KOPT-K1 (cell line): Measurements from ENCODE around the gene RNF144B.

Source experiments
- H3K27ac ChIP-seq: fragments of 200-600 bp; sonication (generic); 2 replicates; pipeline ENCODE4 v1.5.1; 2016; ENCODE audit warnings: antibody characterized with exemption, mild to moderate bottlenecking, low read depth, low read length; ENCODE audit not compliant: poor library complexity, severe bottlenecking
- H3K36me3 ChIP-seq: fragments of 200-600 bp; sonication (generic); 2 replicates; pipeline ENCODE4 v1.5.1; 2017; ENCODE audit warnings: antibody characterized with exemption, mild to moderate bottlenecking, low read length, moderate library complexity; ENCODE audit not compliant: insufficient read depth
- H3K9me3 ChIP-seq: fragments of 200-600 bp; sonication (generic); 2 replicates; pipeline ENCODE4 v1.5.1; 2017; ENCODE audit warnings: antibody characterized with exemption, low read length, mild to moderate bottlenecking; ENCODE audit not compliant: insufficient read depth, poor library complexity, severe bottlenecking

The RNF144B gene

GRCh38 chr6:18507561-18507960, 120.4 kb downstream of the RNF144B start:
- Histone ChIP-seq H3K9me3 (no peaks in the 10 kb centered on the region), H3K27ac (no peak overlapping the region), H3K36me3 (no peaks in the 10 kb centered on the region)

- no peak overlapping the region for H3K27ac ChIP-seq
- no peaks in the 10 kb centered on the region for H3K9me3 ChIP-seq
- no peaks in the 10 kb centered on the region for H3K36me3 ChIP-seq
Measured at GRCh38 chr6:18509871-18510643, 122.9 kb downstream of the RNF144B start.

DNA sequence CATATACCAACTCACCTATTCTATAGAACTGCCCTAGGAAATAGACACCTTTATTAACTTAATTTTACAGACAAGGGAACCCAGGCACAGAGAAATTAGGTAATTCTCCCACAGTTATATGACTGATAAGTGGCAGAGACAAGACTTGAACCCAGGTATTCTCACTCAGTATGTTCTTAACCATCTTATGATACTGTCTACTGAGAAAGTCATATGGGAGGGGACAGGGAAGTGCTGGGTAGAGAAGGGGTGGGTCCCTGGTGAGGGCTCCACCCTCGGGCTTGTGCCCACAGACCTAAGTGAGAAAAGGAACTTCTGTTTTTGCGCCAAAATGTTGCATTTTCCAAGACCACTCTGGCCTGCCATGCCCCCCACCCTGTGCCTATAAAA, 123.5 kb downstream of the RNF144B start:
- Histone ChIP-seq H3K36me3 (no peaks in the 10 kb centered on the region), H3K9me3 (no peaks in the 10 kb centered on the region), H3K27ac (no peak overlapping the region)

- Histone ChIP-seq H3K27ac (no peak overlapping the region), H3K36me3 (no peaks in the 10 kb centered on the region), H3K9me3 (no peaks in the 10 kb centered on the region)
Measured at GRCh38 chr6:18511211-18511610, 124.1 kb downstream of the RNF144B start.

- no peaks in the 10 kb centered on the region for H3K9me3 ChIP-seq
- no peak overlapping the region for H3K27ac ChIP-seq
- no peaks in the 10 kb centered on the region for H3K36me3 ChIP-seq
Measured at GRCh38 chr6:18513253-18513798, 126.2 kb downstream of the RNF144B start.

DNA sequence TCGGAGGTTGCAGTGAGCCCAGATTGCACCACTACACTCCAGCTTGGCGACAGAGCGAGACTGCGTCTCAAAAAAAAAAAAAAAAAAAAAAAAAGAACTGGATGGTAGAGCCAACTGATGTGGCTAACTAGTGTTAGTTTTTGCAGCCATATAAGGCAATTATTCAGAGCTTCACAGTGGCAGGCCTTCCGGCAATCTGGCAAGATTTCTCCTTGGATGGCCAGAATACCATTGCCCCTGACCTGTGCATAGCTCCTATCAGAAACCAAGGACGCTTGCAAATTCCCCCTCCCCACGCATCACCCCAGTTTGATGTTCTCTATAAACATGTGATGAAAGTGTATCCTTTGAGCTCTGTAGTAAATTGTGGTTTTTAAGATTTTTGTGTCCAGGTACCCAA, 127.0 kb downstream of the RNF144B start:
- H3K27ac ChIP-seq, result no peak overlapping the region

GRCh38 chr6:18515767-18516166, 128.6 kb downstream of the RNF144B start:
- Histone ChIP-seq H3K36me3 (no peaks in the 10 kb centered on the region), H3K27ac (no peak overlapping the region), H3K9me3 (no peaks in the 10 kb centered on the region)

More for the DNA sequence above, 127.0 kb downstream of the RNF144B start:
- Histone ChIP-seq H3K36me3 (no peaks in the 10 kb centered on the region), H3K9me3 (no peaks in the 10 kb centered on the region)
